Hematopoietic multipotent progenitor cell treated with erythropoietin and hydrocortisone succinate and interleukin-3 and kit ligand, for 4 days (in vitro differentiated cells): ENCODE results near the gene VPS4B.
A peak's percentile ranks its signal among the peaks of the same experiment; 100 is the strongest.

Source experiments
- DNase-seq: peaks from one replicate; pipeline ENCODE4 v3.0.0-alpha.2; 2015

The VPS4B gene

GRCh38 chr18:63422087-63422863 lies at the start of gene VPS4B:
VPS4B (minus strand) TSS chr18:63422476; CDS start chr18:63422259, 217 bp downstream.
- peak; percentile 100 for DNase-seq

GRCh38 chr18:63470751-63471150 lies 48.5 kb upstream of the VPS4B start:
- no peak for DNase-seq

- no peak for DNase-seq
These were observed 46.3 kb upstream of the VPS4B start for GRCh38 chr18:63468575-63468974.

GRCh38 chr18:63467699-63468098 lies 45.4 kb upstream of the VPS4B start:
- DNase-seq: no peak

- DNase-seq: no peak
These were observed 42.8 kb upstream of the VPS4B start for GRCh38 chr18:63465059-63465458.

- no peak for DNase-seq
These were observed 42.2 kb upstream of the VPS4B start for GRCh38 chr18:63464434-63464833.

- no peak for DNase-seq
These were observed 38.1 kb upstream of the VPS4B start for GRCh38 chr18:63460414-63460813.

- peak; percentile 35 for DNase-seq
These were observed 35.7 kb upstream of the VPS4B start for GRCh38 chr18:63457977-63458376.

GRCh38 chr18:63454497-63454896 lies 32.2 kb upstream of the VPS4B start:
- DNase-seq: no peak

GRCh38 chr18:63452751-63453150 lies 30.5 kb upstream of the VPS4B start:
- DNase-seq: peak; percentile 67

- peak; percentile 70 for DNase-seq
These were observed 29.8 kb upstream of the VPS4B start for GRCh38 chr18:63451799-63452660.

GRCh38 chr18:63449426-63449825 lies 27.1 kb upstream of the VPS4B start:
- no peak for DNase-seq

GRCh38 chr18:63447066-63447465 lies 24.8 kb upstream of the VPS4B start:
- DNase-seq: no peak

- no peak for DNase-seq
These were observed 24.0 kb upstream of the VPS4B start for GRCh38 chr18:63446266-63446665.

- no peak for DNase-seq
These were observed 22.8 kb upstream of the VPS4B start for GRCh38 chr18:63445037-63445436.

- peak; percentile 74 for DNase-seq
These were observed 22.3 kb upstream of the VPS4B start for GRCh38 chr18:63444580-63444979.

- DNase-seq: no peak
These were observed 21.6 kb upstream of the VPS4B start for GRCh38 chr18:63443829-63444228.

GRCh38 chr18:63440881-63441280 lies 18.6 kb upstream of the VPS4B start:
- DNase-seq: no peak

GRCh38 chr18:63440219-63440618 lies 17.9 kb upstream of the VPS4B start:
- no peak for DNase-seq

- peak; percentile 82 for DNase-seq
These were observed 17.1 kb upstream of the VPS4B start for GRCh38 chr18:63439334-63439733.

- DNase-seq: no peak
These were observed 15.9 kb upstream of the VPS4B start for GRCh38 chr18:63438181-63438580.

GRCh38 chr18:63433334-63433866 lies 11.1 kb upstream of the VPS4B start:
- DNase-seq: no peak

- no peak for DNase-seq
These were observed 8.9 kb upstream of the VPS4B start for GRCh38 chr18:63431180-63431579.

- no peak for DNase-seq
These were observed 8.2 kb upstream of the VPS4B start for GRCh38 chr18:63430526-63430925.
